Measurements from ENCODE around the gene PDZD2.
A peak's percentile ranks its signal among the peaks of the same experiment; 100 is the strongest.
"Not testable (repeated sequence)": the region's sequence is repeated elsewhere in the genome, so short reads cannot be mapped to it uniquely, and the experiment has no call there.

Gene PDZD2

DNA sequence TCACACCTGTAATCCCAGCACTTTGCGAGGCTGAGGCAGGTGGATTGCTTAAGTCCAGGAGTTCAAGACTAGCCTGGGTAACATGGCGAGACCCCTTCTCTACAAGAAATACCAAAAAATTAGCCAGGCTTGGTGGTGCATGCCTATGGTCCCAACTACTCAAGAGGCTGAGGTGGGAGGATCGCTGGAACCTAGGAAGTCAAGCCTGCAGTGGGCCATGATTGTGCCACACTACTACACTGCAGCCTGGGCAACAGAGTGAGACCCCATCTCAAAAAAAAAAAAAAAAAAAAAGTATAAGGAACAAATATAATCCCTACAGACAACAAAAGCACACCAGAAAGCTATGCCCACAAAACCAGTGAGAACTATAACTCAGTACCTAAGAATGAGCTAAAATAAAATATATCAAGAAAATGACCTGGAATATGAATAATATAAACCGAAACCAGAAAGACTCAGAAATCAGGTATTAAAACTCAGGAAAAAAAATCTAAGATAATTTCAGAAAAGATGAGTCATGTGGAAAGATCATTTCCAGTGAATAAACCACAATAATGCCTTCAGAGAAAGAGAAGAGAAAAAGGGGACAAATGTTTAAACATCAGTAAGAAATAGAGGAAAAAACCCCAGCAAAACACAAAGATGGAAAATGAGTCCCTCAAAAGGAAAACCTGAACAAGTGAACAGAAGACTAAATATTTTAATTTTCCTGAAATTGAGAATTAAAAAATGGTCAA is 477.8 kb downstream of the PDZD2 start:
- no peak for DNase-seq

DNA sequence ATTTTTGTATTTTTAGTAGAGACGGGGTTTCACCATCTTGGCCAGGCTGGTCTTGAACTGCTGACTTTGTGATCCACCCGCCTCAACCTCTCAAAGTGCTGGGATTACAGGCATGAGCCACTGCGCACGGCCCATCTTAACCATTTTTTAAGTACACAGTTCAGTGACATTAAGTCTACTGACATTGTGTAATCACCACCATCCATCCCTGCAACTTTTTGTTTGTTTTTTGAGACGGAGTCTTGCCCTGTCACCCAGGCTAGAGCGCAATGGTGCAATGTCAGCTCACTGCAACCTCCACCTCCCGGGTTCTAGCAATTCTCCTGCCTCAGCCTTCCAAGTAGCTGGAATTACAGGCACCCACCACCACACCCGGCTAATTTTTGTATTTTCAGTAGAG is 480.0 kb downstream of the PDZD2 start:
- DNase-seq = not testable (repeated sequence)

DNA sequence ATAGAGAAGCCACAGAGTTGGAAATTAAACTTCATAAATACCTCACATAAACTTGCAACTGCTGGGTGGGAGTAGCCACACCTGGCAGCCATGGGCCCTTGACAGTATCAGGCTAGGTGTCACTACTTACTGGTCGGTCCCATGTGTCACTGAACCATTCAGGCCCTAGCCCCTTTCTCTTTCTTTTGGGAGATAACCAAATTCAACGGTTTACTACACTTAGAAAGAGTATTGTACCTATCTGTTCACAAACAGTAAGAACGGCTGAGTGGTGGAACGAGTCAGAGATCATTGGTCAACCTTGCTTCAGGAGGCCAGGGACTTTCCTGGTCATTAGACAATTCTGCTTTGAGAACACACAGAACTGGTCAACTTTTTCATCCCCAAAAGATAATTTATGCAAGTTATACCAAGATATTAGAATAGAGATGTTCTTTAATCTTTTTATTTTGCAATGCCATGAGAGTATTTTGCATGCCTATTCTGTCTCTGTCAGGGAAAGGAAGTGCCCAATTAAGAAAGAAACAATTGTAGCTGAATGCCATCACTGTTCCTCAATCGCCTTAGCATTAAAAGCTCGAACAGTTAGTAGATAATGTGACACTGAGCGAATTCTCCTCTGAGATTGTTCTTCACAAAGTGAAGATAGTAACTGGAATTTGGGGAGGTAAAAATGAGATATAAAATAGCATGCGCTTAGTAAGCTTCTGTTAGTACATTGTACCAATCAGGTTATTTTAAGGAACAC is 484.3 kb downstream of the PDZD2 start:
- DNase-seq = no peak

DNA sequence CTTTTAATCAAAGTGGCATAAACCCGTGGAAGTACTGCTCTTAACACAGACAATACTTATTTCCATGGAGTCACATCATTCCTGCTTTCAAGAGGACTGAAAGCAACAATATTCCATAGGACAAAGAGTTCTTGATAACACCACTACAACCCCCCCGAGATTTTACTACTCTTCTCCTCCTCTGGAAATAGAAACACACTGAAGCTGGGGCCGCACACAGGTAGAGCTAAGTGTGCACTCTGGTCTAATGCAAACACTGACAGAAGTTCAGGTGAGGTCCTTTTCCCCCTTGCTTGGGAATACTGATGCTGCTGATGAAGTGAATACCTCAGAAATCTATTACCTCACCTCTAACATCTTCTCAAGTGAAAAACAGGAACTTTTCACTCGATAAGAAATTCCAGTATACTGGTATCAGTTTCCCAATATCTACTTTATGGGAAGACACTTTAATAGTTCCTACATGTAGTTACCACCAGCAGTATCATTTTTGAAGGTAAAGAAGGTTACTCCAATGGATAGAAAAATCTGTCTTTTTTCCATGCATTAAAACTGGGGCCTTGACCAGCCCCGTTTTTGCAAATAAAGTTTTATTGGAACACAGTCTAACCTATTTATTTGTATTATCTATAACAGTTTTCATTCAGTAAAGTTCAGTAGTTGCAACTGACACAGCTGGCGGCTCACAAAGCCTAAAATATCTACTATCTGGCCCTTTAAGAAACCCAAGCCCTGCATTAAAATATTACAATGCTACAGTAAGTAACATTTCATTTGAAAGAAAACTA is 485.2 kb downstream of the PDZD2 start:
- DNase-seq = no peak

DNA sequence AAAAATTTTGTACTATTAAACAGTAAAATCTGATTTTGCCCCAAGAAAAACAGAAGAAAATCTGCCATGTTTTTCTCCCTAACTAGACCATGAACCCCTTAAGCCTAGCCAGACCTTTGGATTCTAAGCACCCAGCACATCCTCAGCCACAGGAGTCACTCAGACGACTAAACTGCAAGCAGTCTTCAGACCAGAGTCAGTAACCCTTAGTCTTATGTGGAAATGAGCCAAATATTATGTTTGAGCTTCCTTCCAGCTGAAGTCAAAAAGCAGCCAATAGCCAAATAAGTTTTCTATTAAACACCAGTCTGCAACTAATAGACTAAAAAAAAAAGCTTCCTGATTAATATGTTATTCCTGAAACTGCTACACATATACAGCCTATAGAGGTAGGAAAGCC is 487.8 kb downstream of the PDZD2 start:
- DNase-seq = no peak

DNA sequence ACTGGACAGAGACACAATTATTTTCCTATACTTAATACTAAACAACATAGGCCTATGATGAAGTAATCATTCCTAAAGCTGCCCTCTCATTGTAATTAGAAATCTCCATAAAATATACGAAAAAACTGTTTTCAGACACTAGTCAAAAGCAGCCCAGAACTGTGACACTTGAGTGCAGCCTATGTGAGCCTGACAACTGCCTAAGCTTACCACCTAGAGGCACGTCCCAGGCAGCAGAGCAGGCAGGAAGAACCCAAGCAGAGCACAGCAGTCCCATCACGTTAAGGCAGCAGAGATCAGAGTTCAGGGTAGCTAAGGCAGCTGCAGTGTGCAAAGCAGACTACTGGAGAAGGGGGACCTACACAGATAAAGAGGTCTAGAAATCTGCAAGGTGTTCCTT is 488.8 kb downstream of the PDZD2 start:
- DNase-seq = no peak

DNA sequence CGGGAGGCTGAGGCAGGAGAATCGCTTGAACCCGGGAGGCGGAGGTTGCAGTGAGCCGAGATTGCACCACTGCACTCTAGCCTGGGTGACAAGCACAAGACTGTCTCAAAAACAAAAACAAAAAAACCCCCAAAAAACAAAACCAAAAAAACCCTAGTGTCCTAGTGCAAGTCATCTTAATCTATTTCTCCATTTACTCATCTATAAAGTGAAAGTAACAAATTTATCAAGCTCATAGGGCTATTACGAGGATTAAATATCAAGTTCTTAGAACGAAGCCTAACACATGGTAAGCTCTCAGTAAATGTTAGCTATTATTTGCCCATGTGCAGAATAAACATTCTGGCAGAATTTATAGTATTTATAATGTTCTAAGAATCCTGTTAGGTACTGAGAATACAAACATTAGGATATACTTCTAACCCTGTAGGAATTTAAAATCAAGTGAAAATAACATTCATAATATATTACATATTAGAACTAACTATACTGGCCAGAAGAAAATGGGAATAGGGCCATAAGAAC is 490.2 kb downstream of the PDZD2 start:
- DNase-seq = no peak

DNA sequence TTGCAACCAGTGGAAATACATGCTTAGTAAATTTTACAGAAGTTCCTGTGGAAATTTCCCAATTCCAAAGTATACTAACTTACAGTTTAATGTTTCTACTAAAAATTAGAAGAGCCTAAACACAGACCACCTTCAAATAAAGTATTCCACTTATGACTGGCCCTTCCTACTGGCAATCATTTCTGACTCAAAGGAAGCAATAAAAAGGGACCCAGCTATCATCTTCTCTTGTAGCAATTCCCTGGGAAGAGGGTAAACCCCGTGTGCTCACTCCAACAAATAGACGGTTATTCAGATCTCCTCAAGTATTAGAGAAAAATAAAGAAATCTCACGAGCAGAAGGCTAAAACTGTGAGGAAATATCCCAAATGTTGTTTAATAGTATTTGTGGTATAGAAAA is 491.9 kb downstream of the PDZD2 start:
- no peak for DNase-seq

DNA sequence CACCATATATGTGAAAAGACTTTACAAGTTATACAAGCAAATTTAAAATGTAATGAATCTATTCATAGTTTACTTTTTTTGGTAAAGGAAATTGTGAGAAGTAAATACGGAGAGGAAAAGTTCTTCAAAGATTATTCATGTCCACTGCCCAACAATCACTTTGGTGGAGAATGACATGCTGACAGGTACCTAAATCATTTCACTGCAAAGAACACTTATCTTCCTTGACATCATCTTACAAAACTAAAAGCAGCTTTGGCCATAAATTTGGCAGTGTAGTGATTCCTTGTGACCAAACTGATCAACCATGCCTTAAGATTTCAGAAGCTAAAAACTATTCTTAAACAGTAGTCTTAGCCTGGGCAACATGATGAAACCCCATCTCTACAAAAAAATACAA is 492.7 kb downstream of the PDZD2 start:
- no peak for DNase-seq

DNA sequence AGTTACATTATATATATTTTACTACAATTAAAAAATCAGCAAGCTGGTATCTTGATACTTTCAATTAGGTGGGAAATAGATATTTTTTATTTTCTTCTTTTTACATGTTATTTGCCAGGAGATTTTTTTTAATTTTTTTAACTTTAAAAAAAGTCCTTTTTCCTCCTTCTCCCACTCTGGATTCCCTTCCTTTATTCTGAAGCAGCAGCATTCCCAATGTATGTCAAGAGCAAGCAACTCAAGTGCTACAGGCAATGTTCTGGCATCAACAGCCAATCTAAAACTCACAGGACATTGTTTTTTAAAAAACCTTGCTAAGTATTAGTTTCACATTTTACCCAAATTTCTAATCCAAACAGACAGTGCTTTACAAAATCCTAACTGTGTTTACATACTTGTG is 493.8 kb downstream of the PDZD2 start:
- DNase-seq = no peak

DNA sequence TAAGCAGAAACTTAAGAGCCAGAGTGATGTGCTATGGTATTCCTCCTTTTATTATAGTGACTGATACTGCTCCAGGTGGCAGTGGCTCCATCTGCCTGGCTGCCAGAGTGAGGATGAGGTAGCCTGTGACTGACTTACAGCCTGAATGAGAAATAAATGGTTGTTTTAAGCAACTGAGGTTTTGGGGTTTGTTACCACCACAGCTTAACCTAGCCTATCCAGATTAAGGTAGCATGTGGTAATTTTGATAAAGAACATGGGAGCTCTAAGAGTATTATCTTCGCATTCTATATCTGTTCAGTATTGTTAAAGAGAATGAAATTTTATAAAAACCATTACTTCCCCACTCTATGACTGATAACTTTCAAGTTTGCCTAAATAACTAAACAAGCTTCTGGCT is 496.2 kb downstream of the PDZD2 start:
- peak; percentile 80 for DNase-seq

DNA sequence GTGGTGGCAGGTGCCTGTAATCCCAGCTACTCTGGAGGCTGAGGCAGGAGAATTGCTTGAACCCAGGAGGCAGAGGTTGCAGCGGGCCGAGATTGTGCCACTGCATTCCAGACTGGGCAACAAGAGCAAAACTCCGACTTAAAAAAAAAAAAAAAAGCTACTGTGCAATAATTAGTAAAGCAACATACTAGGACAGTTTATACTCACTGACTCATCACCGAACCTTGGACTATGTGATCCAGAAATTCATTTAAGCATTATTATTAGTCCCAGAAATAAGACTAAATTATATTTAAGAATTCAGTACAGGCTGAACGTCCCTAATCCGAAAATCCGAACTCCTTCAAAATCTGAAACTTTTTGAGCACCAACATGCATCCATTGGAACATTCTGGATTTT is 497.4 kb downstream of the PDZD2 start:
- no peak for DNase-seq

DNA sequence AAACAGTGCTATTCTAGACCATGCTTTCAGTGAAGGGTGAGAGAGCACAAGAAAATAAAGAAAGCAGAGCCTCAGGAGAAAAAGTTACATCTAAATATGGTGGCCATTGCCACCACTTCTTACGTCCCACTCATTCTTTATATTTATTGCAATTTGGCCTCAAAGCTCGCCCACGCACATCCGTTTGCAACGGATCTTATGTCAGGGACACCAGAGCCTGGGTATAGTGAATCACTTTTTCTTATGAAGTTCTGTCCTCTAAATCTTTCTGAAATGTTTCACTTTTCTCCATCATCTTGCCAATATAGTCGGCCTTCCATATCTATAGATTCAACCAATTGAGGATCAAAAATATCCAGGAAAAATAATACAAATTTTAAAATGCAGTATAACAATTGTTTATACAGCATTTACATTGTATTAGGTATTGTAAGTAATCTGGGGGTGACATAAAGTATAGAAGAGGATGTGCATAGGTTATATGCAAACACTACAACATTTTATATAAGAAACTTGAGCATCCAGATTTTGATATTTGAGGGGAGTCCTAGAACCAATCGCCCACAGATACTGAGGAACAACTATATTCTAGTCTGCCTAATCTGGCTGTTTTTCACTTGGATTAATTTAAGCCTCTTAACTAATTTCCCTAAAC is 500.0 kb downstream of the PDZD2 start:
- DNase-seq = no peak

DNA sequence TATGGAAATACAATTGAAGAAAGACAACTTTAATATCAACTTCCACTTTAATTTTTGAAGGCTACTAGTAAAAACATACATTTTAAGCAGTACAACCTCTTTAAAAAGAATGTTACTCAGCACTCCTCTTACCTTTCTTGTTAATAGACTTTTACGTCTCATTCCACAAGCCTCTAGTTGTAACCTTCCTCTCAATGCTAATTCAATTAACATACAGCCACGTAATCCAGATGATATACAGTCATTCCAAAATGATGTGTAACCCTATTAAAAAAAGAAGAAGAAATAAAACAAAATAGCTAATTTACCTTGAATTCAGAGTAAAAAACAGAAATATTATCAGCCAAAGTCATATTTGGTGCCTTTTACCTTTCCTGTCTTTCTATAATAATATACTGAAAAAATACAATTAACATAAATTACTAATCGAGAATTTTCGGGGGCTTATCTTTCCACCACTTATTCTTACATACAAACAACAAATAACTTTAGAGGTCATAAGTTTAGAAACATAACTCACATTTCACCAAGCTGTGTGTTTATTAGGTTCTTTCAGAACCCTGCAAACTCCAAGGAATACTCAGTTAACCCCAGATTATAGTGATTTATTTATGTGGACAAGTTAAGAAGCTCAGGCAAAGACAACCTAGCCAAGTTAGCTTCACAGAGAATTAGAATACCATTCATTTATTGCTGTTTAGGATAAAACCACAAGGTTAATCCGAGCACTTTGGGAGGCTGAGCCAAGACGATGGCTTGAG is 504.9 kb downstream of the PDZD2 start:
- no peak for DNase-seq

DNA sequence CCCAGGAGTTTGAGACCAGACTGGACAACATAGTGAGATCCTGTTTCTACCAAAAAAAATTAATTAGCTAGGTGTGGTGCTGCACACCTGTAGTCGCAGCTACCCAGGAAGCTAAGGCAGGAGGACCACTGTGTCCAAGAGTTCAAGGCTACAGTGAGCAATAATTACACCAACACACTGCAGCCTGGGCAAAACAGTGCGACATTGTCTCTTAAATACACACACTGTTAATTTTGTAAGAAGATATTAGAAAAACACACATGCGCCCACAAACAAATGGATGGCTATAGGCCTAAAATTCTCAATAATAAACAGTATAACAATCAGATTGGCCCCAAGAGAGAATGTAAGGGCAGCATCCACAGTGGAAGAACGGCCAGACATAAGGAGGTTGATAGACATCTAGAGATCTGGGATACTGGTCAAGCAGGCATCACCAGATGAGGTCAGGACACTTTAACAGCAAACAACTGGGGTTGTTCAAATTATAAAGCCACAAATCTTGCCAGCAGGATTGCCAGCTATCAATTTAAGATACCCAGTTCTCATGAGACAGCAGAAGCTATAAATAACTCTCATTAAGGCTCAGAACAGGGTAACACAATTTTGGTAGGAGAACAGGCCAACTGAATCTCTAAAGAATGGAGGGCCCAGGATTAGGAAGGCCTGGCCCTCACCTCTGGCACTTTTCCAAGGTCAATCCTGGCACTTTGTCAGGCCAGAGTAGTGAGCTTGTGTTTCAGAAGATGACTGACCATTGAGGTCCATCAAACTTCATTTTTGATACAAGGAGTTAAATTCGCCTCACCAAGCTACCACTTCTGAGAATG is 505.7 kb downstream of the PDZD2 start:
- no peak for DNase-seq

DNA sequence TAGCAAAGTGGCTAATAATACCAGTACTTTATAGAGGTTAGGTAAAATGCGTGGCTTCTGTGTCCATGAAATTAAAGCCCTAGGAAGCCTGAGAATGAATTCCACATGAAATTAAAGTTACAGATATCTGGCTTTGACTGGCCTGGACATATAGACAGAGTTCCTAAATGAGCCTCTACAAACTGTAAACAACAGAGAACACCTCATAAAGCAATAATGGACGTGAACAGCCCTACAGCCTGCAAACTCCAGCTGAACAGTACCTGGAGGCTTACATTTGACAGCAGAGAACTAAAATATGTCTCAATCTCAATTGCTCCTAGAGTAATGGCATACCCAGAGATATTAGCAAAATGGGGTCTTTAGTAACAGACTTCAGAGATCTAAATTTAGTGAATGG is 506.4 kb downstream of the PDZD2 start:
- no peak for DNase-seq

DNA sequence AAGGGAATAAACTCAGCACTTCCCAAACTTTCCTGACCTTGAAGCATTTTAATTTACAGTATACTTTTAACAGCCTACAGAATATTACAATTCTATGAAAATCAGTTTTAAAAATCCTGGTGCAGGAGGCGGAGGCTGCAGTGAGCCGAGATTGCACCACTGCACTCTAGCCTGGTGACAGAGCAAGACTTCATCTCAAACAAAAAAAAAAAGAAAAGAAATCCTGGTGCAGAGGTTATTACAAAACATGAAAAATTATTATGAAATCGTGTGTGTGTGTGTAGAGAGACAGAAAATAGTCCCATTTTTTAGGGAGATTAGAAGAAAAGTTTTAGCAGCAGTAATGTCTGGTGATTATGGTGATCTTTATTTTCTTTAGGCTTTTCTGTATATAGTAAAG is 508.3 kb downstream of the PDZD2 start:
- peak; percentile 50 for DNase-seq

DNA sequence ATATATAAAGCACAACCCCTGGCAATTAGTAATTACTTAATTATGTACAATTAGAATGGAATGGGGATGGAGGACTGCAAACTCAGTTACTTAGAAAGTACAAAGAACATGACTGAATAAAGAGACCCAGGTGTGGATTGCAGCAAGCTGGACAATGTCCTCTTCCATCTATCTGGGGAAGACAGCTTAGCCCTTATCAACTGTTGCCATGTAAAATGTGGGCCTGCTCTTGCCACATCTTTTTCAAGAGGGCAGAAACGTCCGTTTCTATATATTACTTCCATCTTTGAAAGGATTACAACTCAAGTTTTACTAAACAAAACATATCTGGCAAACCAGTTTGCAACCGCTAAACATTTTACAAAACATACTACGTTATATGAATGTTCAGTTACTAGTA is 509.0 kb downstream of the PDZD2 start:
- DNase-seq = peak; percentile 75

DNA sequence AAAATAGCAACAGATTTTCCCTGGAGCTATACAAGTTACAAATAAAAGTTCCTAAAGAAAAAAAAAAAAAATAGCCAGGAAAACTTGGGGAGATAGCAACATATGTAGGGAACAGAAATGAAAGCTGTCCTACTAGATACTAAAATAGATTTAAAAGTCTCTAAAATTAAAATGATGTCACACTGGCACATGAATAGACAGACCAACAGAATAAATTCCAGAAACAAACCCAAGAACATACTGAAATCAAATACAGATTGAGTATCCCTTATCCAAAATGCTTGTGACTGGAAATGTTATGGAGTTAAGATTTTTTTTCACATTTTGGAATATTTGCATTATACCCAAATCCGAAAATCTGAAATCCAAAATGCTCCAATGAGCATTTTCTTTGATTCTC is 511.4 kb downstream of the PDZD2 start:
- no peak for DNase-seq

DNA sequence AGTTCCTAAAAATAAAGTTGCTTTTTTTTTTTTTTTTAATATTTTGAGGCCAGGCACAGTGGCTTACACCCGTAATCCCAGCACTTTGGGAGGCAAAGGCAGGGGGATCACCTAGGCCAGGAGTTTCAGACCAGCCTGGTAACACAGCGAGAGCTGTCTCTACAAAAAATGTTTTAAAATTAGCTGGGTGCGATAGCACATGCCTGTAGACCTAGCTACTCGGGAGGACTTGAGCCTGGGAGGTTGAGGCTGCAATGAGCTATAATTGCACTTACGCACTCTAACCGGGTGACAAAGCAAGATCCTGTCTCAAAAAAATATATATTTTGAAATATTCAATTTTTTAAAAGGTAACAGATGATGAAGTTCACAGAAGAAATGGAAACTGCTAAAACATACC is 512.3 kb downstream of the PDZD2 start:
- DNase-seq = no peak

DNA sequence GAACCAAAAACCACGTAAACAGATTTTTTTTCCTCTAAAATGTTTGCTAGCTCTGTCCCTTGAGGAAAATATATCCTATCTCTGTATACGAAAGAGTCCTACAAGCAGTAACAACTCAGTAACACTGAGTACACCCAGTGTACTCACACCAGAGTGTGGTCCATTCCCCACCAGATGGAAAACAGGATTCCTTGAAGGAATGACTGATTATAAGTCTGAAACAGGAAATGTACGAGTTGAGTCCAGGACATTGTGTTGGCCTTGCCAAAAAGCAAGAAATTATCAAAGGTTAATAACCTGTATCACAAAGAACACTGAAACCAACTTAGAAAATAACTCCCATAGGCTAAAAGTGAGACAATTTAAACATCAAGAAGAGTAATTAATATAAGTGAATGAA is 514.8 kb downstream of the PDZD2 start:
- DNase-seq = no peak

Measured in hematopoietic multipotent progenitor cell treated with erythropoietin and hydrocortisone succinate and interleukin-3 and kit ligand, for 4 days (in vitro differentiated cells).